Epidermal melanocyte (primary cell): ENCODE data around the gene APBA1.

ENCODE experiments used
- DNase-seq: peaks from one replicate; pipeline ENCODE4 v3.0.0; 2011; ENCODE audit warnings: low spot score; ENCODE audit not compliant: insufficient read length

The APBA1 gene

DNA sequence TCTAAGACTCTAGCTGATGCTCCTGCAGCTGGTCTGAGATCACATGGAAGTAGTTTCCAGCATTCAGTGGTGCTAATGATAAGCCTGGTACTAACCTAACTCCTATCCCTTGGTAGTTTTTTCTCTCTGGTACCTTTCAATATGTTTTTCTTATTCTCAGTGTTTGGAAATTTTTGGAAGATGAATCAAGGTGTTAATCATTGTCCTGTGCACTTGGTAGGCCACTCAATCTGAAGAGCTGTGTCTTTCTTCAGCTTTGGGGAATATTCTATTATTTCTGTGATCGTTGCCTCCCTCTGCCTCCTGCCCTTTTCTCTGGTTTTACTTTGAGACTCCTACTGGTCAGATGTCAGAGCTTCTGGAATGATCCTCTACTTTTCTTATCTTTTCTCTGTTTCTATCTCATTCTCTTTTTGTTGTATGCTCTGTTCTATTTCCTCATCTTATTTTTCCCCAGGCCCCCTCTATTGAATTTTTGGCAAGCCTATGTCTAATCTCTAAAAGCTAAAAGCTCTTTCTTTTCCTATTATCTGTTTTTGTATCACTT lies 136.8 kb downstream of the APBA1 start:
- no peak for DNase-seq

DNA sequence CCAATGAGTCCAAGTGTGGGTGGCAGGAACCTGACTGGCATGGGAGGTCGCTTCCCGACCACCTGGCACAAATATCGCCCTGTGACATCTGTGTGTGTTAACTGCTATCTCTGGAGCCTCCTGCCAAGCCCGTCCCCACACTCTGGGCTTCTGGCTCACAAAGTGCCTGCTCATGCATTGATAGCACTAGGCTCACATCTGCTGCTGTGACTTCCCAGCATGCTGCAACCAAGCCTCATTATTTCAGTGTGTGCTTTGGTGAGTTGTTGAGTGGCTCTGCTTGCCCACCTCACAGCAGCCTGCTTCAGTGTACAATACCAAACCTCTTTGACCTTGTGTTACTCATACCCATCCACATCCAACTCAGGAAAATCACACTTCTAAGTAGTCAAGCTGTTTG lies 139.8 kb downstream of the APBA1 start:
- no peak for DNase-seq

DNA sequence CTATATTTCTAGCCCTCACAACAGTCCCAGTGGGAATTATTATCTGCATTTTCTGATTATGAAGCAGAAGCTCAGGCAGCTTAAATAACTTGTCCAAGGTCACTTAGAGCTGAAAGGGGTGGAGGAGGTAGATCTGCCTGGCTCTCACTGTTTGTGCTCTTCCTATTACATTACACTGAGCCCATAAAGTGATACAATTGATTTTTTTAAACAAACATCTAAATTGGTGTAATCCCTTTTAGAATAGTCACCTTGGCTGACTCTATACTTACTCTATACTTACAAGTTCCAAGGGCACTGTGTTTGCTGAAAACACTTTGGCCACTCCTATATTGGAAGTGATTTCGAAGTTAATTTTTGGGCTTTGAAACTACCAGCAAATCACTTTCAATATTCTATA lies 144.7 kb downstream of the APBA1 start:
- DNase-seq: no peak

DNA sequence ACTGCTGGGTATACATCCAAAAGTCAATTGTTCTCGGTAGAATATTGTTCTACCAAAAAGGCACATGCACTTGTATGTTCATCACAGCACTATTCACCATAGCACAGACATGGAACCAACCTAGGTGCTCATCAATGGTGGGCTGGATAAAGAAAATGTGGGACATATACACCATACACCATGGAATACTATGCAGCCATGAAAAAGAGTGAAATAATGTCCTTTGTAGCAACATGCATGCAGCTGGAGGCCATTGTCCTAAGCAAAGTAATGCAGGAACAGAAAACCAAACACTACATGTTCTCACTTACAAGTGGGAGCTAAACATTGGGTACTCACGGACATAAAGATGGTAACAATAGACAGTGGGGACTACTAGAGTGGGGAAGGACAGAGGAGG lies 145.5 kb downstream of the APBA1 start:
- no peak for DNase-seq

DNA sequence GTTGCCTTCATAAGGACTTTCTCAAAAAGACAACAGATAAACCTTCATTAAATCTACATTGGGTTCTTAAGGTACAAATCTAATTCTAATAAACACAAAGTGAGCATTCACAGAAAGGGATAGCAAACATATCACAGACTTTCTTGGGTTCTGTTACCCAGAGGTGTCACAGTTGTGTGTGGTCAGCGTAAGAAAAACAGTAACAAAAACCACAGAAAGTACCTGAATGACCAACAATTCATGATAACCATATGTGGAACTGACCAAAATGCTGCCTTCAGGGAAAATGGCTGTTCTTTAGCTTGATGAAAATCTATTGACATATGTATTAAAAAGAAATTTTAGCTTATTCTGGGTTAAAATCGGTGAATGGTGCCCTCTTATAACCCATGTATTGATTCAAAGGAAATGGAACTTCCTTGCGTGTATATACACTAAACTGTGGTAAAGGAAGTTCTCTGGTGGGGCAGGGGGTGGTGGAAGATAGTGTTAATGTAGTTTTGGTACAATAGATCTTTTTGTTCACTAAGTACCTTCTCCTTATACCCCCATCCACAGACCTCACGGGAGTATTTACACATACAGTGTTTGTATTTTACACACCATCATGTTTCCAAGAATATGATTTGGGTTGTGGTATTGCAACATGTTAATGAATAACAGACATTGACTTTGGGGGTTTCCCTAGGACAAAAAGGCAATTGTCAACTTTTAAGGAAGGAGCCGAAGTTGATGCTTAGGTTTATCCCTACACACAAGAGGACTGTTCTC lies 152.5 kb downstream of the APBA1 start:
- DNase-seq: peak; percentile 48

DNA sequence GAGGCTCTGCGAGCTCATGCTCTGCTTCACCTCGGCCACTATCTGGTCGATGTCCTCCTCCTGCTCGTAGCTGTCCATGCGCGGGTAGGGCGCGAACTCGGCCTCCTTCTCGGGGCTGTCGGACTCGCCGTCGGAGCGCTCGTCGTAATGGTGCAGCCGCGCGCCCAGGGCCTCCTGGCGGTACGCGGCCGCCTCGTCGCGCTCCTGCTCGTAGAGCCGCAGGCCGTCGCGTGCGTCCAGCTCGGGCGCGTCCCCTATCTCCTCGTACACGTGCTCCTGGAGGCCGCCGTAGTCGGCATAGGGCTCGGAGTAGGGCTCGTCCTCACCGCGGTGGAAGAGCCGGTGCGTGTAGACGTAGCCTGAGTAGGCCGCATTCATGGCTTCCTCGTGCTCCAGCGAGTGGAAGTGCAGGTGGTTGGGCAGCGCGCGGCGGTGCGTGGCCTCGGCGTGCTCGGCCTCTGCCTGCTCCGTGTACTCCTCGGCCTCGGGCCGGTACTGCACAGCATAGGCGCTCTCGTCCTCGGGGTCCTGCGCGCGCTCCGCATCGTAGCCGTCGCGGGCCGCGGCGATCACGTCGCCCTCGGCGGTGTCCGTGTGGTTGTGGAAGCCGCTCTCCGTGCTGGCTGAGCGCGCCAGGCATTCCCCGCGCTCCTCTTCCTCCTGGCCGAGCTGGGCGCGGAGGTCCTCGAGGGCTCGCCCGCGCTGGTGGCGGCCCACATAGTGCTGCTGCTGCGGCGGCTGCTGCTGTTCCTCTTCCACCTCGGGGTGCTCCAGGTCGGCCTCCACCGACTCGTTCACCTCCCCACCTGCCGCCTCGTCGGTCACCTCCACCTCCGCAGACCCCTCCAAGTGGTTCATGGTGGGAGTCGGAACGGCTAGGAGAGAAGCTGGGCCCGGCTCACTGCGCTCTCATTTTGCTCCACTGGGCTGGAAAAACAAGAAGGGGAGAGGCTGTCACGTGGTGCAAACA lies 155.5 kb downstream of the APBA1 start:
- no peak for DNase-seq

DNA sequence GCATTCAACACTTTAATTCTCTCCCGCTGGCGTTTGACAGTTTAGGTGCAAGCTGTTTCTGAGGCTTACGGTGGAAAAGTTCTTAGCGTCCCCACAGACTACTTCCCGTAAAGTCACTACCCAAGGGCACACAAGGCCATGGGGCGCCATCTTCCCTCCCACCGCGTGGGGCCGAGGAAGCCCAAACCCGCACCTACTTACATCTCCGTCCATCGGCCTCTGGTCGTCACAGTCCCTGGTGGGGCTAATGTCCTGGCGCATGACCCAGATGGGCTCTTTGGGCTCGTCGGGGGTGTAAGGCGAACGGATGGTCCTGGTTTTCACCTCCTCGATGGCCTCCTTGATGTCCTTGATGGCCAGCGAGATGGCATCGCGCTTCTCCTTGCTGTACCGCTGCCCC lies 156.4 kb downstream of the APBA1 start:
- no peak for DNase-seq

DNA sequence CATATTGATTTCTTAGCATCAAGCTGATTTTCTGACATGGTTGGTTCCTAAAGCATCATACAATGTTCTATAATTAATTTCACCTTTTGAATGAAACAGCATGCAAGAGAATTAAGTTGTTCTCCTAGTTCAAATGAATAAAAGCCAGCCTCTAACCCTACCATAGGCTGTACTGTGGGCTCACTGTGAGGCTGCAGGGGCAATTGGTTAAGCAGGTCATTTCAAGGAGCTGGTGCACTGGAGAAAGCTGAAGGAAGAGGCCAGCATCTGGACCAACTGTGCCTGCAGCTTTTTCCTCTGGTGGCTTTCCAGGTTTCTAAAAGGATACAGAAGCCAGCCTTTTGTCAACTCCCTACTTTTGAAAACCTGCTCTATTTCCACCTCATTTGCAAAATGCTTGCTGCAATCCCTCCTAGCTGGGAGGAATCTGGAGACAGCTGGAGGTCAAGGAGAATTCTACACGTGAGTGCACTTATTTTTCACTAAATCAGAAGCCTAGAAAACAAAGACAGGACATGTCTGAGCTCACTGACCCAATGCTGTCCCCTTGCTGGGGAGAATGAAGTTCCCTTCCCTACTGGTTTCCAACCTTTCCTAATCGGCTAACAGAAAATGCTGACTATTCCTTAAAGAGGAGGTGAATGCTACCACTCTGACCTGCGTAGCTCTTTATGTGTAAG lies 158.9 kb downstream of the APBA1 start:
- no peak for DNase-seq

DNA sequence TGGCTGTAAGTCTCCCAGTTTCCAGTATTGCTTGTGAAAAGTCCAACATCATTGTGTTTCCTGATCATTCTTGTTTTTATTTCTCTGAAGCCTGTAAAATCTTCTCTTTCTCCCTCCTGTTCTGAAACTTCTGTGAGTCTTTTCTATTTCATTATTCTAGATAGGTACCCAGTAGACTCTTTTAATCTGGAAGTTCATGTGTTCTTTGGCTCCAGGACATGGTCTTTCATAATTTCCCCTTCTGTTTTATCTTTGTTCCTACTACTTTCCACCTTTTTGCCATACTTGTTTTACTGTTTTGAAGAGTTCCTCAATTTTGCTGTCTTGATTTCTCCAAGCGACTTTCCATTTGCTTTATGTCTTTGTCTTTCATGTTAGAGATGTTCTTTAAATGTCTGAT lies 168.1 kb downstream of the APBA1 start:
- no peak for DNase-seq

DNA sequence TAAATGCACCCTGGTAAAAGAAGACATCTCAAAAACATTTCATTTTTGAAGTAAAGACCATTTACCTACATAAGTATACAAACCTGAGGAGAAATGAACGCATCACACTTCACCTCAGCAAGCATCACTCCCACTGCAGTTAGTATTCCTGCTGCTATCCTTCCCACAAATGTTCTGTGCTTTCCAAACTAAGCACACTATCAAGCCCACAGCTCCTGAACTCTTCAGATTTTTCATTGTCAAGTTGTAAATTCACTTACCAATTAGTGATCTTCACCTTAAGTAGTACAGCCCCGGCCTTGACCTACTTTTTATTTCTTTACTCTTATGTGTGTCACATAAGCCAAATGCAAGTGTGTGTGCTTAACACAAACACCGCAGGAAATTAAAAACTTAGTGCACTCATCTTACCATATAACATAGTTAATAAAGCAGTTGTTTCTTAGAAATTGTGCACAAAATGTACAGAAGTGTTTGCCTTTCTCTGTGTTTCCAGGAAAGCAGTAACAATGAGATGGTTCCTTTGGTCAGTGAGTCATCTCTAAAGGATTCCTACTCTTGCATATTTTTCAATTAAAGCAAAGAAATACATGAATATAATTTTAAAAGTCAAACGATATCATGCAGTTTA lies 169.4 kb downstream of the APBA1 start:
- no peak for DNase-seq

DNA sequence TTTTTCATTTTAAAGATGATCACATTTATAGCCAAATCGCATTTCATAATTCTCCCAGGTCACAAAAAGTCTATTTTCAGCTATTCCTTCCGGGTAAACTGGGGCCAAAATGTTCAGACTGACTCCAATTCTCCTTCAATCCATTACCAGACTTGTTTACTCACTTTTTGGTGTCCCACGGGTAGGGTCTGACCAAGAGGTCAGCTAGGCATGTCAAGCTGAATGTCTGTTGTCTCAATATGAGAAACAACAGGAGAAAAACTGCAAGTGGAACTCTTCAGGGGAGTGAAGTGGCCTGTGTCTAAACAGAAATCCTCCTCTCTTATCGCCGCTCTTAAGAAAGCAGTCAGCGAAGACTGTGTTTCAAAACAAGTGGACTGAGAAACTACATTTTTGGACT lies 171.3 kb downstream of the APBA1 start:
- no peak for DNase-seq

DNA sequence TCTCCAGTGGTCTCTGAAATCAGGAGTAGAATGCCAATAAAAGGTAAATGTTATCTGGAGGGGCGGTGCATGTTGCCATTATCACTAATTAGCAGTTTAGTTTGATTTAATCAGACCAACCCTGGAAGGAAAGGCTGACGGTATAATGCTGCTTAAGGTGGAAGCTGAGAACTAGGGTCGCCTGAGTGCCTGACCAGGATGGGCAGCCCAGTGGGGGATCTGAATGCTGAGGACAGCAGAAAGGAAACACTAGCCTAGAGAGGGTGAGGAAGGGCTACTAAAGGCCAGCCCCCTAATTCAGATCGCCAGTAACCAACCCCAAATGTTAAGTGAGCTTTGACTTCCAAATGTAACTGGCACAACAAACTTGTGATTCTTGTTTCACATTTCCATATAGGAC lies 172.2 kb downstream of the APBA1 start:
- DNase-seq: no peak

DNA sequence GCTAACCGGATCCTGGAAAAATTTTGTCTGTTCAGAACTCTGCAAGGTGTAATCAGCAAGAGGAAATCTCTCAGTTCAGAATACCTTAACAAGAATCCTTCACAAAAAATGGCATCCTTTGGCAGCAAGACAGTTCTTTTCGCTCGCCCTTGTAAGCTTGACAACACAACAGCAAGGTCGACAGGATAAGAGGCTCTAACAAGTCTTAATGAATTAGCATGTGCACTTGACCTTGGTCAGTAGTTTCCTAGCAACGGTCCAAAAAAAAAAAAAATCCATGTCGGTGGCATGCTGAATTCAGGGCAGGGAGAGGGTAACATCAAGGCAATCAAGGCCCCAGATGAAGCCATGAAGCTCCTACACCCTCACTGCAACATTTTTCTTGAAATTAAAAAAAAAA lies 172.8 kb downstream of the APBA1 start:
- no peak for DNase-seq

DNA sequence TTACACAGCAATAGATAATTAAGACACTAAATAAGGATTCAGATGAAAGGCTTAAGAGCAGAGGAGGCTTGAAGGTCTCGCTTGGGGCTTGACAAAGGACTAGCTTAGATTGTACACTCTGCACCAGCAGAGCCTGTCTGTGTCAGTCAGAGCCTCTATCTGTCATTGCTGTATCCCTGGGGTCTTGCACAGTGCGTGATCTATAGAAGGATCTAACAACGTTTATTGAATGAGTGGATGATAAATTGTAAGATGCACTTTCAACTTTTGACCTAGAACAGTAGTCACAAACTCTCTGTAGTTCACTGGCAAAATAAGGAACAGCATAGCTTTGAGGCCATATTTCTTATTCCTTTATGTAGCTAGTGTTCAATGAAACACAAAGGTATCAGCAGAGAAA lies 173.7 kb downstream of the APBA1 start:
- no peak for DNase-seq

DNA sequence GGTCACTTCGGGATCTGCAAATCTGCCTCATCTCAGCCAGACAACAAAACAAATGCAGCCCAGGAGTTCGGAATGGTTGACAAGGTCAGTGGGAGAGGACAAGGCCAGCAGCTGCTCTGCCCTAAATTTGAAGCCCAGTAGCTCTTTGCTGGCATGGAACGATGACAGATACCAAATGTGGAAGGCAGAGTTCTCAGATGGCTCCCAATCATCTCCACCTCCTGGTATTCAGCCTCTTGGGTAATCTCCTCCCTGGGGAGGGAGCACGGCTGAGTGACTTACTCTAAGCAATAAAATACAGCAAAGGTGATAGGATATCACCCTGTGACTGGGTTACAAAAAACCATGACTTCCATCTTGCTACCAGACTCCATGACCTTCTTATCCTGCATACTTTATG lies 174.4 kb downstream of the APBA1 start:
- no peak for DNase-seq

DNA sequence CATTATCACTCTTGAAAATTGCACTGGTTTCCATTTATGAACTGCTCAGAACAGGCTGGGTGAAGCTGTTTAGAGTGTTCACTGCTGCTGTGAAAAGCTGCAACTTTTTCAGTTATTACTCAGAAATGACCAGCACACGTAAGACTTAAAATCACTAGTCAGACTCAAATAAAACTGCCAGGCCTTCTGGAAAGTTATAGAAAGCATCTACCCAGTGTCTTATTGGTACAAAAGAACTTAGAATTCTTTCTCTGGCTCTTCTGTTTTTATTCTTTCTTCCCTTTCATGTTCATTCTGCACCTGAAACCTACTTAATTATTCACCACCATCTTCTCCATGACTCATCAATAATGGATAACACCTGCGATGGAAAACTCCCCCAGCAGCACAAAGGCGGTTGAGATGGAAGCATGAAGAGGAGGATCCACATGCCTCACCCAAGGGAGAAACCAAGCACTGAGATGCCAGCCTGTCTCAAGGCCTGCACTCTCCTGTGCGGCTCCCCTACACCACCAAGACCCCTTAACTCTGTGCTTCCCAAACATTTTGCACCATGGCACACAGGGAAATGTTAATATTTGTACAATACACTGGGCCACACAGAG lies 175.2 kb downstream of the APBA1 start:
- no peak for DNase-seq

DNA sequence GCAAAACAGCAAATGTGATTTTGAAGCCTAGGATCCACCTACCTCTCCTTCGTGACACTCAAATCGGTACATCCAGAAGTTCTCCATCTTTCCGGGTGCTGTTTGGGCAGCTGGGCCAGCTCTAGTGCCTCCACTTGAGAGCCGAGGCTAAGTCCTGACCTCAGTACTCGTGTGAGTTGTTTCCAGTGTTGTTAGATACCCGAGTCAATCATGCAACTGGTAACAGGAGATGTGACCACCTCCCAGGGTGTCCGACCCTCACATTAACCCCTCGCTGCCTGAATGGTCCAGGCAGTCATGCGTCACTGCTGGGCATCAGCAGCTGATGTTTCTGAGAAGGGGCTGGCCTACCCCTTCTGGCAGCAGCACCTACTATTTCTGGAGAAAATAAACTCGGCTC lies 176.9 kb downstream of the APBA1 start:
- DNase-seq: no peak

DNA sequence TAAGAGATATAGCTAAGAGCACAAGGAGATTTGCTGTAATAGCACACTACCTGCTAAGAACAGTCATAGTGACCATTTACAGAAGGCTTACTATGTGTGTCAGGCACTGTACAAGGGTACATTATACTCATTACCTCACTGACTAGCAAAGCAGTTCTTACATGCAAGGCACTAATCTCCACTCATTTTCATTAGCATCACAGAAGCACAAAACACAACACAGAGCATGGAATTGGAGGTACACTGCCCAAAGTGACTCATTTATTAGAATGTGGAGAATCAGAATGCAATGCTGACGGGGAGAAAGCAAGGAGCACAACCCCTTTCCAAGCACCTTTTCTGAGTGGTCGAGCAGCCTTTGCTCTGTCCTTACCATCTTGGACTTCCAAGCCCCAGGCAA lies 177.4 kb downstream of the APBA1 start:
- no peak for DNase-seq

DNA sequence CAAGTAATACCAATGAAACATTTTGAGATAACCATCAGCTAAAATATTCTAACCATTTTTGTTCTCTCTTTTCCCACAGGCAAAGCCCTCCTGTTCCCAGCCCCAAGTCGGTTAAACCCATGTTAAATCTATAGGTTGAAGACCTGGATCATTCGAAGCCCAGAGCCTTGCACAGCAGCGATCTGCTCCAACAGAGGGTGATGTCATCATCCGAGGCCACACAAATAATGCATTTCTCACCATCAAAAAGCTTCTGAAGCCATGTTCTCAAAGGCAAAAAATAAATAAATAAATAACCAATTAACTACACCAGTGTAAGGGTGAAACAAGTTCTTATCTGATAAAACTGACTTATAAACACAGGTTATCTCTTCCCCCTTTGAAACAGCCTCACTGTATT lies 178.0 kb downstream of the APBA1 start:
- DNase-seq: no peak

DNA sequence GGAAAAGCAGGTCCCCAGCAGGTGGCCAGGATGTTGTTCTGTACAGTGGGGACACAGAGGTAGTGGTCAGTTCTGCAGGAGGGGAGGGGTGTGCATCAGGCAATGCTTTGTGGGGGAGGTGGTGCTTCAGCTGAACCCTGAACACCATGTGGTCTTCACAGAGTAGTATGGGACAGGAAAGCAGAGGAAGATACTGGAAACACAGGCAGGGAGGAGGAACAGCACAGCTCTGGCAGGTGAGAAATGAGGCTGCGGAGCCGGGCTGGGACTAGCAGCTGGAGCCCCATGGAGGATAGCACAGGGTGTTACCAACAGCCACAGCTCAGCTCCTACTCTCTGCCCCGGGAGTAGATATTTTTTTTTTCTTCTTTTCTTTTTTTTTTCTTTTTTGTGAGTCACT lies 185.7 kb downstream of the APBA1 start:
- no peak for DNase-seq

DNA sequence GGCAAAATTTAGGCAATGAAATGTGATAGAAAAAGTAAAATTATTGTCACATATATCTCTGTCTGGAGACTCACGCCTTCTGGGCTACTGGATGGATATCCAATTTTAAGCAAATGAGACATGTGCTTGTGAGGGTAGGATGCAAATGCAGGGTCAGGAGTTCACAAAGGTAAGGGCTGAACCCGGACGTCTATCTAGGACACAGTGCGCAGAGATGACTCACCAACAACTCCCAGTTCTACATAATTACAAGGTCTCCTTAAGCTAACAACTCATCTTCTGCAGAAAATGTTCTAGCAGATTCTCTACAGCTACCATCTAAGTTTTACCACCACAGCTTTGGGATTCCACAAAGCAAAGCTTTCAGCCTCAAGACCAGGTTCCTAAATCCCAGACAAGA lies 186.7 kb downstream of the APBA1 start:
- no peak for DNase-seq
